K562 (cell line): ENCODE results near the gene RYR3. TPM values are rescaled to one million over a fixed set of nuclear protein-coding genes. Genes with fewer than 3 reads are reported as not detected.

Source experiments
- ATAC-seq: fragments of 200-7000 bp; cut with Tn5 transposase; 3 replicates; pipeline ENCODE4 v1.9.1; 2020; ENCODE audit warnings: moderate library complexity
- BruUV-seq: library from RNA; stranded (reverse); fragments of 400-500 nt; replicated peaks from 2 replicates; lab custom pipeline; 2021; lab: Mats Ljungman, UMichigan
- CTCF ChIA-PET: fragments of 300-600 bp; formaldehyde crosslinking; extraction: SDS; loops from one replicate; lab custom pipeline; 2021; ENCODE audit warnings: low intra/inter-chr PET ratio; lab: Yijun Ruan, JAX
- POLR2A ChIA-PET: fragments of 300-600, 350-650 bp; sonication (Branson Sonifier 250); formaldehyde crosslinking; extraction: SDS; loops from one replicate; lab custom pipeline; 2021; ENCODE audit warnings: antibody characterized with exemption, inconsistent platforms; lab: Yijun Ruan, JAX
- DNase-seq, 4 experiments: peaks; one replicate each; pipeline versions ENCODE4 v3.0.0 to v3.0.0-alpha.2; 2011 to 2018; ENCODE audit warnings: low spot score in 3 of 4, mixed read lengths in 3 of 4; ENCODE audit errors: extremely low read depth in 1 of 4
- FAIRE-seq: peaks from 2 replicates; lab custom pipeline; 2011; peaks lifted over from hg19 to GRCh38; lab: Jason Lieb, UNC
- H2AFZ ChIP-seq: 2 replicates; pipeline ENCODE4 v1.6.0; 2011; ENCODE audit warnings: low read depth, low read length, control low read depth, inconsistent platforms
- H3K27ac ChIP-seq: fragments of 200-600 bp; 3 replicates; pipeline ENCODE4 v1.8.0; 2011; ENCODE audit warnings: low read depth, mild to moderate bottlenecking, control low read depth, inconsistent platforms, low read length, moderate library complexity, mixed read lengths; ENCODE audit errors: extremely low read depth
- H3K27me3 ChIP-seq, 2 experiments: fragments of 300-600 bp in 1 of 2; 2 replicates in 1 of 2; 3 replicates in 1 of 2; pipeline versions ENCODE4 v1.6.0 to v1.8.0; 2011; ENCODE audit warnings: inconsistent platforms in 2 of 2, low read length in 2 of 2, mild to moderate bottlenecking in 1 of 2, mixed read lengths in 1 of 2, moderate library complexity in 1 of 2; ENCODE audit not compliant: control insufficient read depth in 2 of 2, insufficient read depth in 2 of 2
- H3K36me3 ChIP-seq: fragments of 300-600 bp; 3 replicates; pipeline ENCODE4 v1.8.0; 2011; ENCODE audit warnings: mild to moderate bottlenecking, low read length, inconsistent platforms; ENCODE audit not compliant: control insufficient read depth, insufficient read depth
- H3K4me1 ChIP-seq, 2 experiments: fragments of 200-600 bp in 1 of 2; replicated peaks in 1 of 2; 2 replicates in 1 of 2; 3 replicates in 1 of 2; pipeline versions ENCODE4 v1.5.1 to v1.8.0; 2011; ENCODE audit warnings: inconsistent platforms in 2 of 2, low read length in 2 of 2, mild to moderate bottlenecking in 1 of 2, mixed read lengths in 1 of 2, moderate library complexity in 1 of 2; ENCODE audit not compliant: control insufficient read depth in 2 of 2, insufficient read depth in 2 of 2
- H3K4me2 ChIP-seq: 2 replicates; pipeline ENCODE4 v1.6.1; 2011; ENCODE audit warnings: low read length, control low read depth, inconsistent platforms, mixed read lengths; ENCODE audit not compliant: insufficient read depth
- H3K4me3 ChIP-seq: fragments of 200-600 bp; sonication (generic), shearing (Covaris generic); 2 replicates; pipeline ENCODE4 v1.5.1; 2016; ENCODE audit warnings: control low read depth, inconsistent platforms
- H3K79me2 ChIP-seq: fragments of 200-600 bp; 3 replicates; pipeline ENCODE4 v1.8.0; 2011; ENCODE audit warnings: low read length, inconsistent platforms; ENCODE audit not compliant: control insufficient read depth, insufficient read depth
- H3K9ac ChIP-seq, 2 experiments: 2 replicates each; pipeline versions ENCODE4 v1.6.0 to v1.6.1; 2011; ENCODE audit warnings: low read depth in 2 of 2, low read length in 2 of 2, control low read depth in 1 of 2, inconsistent platforms in 1 of 2, mild to moderate bottlenecking in 1 of 2, mixed read lengths in 1 of 2; ENCODE audit not compliant: insufficient read depth in 1 of 2
- H3K9me1 ChIP-seq: one replicate; pipeline ENCODE4 v1.6.0; 2011; ENCODE audit warnings: inconsistent platforms, mild to moderate bottlenecking, low read length, moderate library complexity; ENCODE audit not compliant: control insufficient read depth, insufficient read depth
- H3K9me3 ChIP-seq: replicated peaks from 2 replicates; pipeline ENCODE4 v1.5.1; 2011; ENCODE audit warnings: low read depth, low read length, inconsistent platforms; ENCODE audit not compliant: control insufficient read depth, insufficient read depth
- H4K20me1 ChIP-seq: replicated peaks from 2 replicates; pipeline ENCODE4 v1.6.1; 2011; ENCODE audit warnings: low read length, inconsistent platforms, mixed read lengths; ENCODE audit not compliant: control insufficient read depth, insufficient read depth
- BRF1 ChIP-seq: IDR thresholded peaks from 3 replicates; pipeline ENCODE4 v1.6.1; 2011; ENCODE audit warnings: borderline replicate concordance, mild to moderate bottlenecking; ENCODE audit not compliant: insufficient read length; ENCODE audit errors: extremely low read depth
- ELF2 ChIP-seq: fragments of 250-450 bp; sonication (Bioruptor Pico); IDR thresholded peaks from 2 replicates; pipeline ENCODE4 v1.5.0; 2021; ENCODE audit warnings: mild to moderate bottlenecking
- FOXA1 ChIP-seq: fragments of 450-650 bp; IDR thresholded peaks from 2 replicates; pipeline ENCODE4 v1.6.1; 2016; ENCODE audit warnings: mild to moderate bottlenecking, borderline replicate concordance
- FOXM1 ChIP-seq, 2 experiments: fragments of 450-650 bp in 1 of 2; sonication (generic) in 1 of 2; formaldehyde crosslinking in 1 of 2; IDR thresholded peaks; 2 replicates each; pipeline versions ENCODE4 v1.6.1 to v1.9.0; 2017 to 2022; ENCODE audit warnings: low read depth in 2 of 2, mild to moderate bottlenecking in 2 of 2, missing genetic modification reagents in 1 of 2, moderate library complexity in 1 of 2
- GATA2 ChIP-seq: sonication (generic); formaldehyde crosslinking; IDR thresholded peaks from 2 replicates; pipeline ENCODE4 v1.4.0; 2020; ENCODE audit warnings: mild to moderate bottlenecking, missing genetic modification reagents
- GTF2F1 ChIP-seq: IDR thresholded peaks from 2 replicates; pipeline ENCODE4 v1.6.1; 2011; ENCODE audit warnings: low read depth, low read length, improper control_type of control experiment
- KDM1A ChIP-seq, 2 experiments: fragments of 450-650 bp; IDR thresholded peaks; 2 replicates each; pipeline ENCODE4 v1.6.1; 2016; ENCODE audit warnings: mild to moderate bottlenecking in 2 of 2
- POLR3G ChIP-seq: IDR thresholded peaks from 2 replicates; pipeline ENCODE4 v1.6.1; 2011; ENCODE audit not compliant: insufficient read length, insufficient replicate concordance; ENCODE audit errors: extremely low read depth
- RFX7 ChIP-seq: fragments of 250-450 bp; sonication (Bioruptor Pico); IDR thresholded peaks from 2 replicates; pipeline ENCODE4 v1.5.1; 2021; ENCODE audit warnings: mild to moderate bottlenecking
- ZBTB9 ChIP-seq: fragments of 450-650 bp; formaldehyde crosslinking; IDR thresholded peaks from 2 replicates; pipeline ENCODE4 v1.4.0; 2020; ENCODE audit warnings: mild to moderate bottlenecking, moderate library complexity
- ZNF3 ChIP-seq: fragments of 250-450 bp; sonication (Bioruptor Pico); IDR thresholded peaks from 2 replicates; pipeline ENCODE4 v1.5.0; 2021; ENCODE audit warnings: mild to moderate bottlenecking, moderate library complexity
- ZNF407 ChIP-seq: fragments of 450-650 bp; IDR thresholded peaks from 2 replicates; pipeline ENCODE4 v1.6.1; 2016; ENCODE audit warnings: low read depth
- ZNF584 ChIP-seq: fragments of 200-800 bp; sonication (Bioruptor generic); IDR thresholded peaks from 2 replicates; pipeline ENCODE4 v1.6.1; 2016; ENCODE audit warnings: low read depth, mild to moderate bottlenecking, missing genetic modification characterization, missing compliant biosample characterization
- in situ Hi-C: fragments of 300-500 bp; cut with MboI; formaldehyde crosslinking; loops from 4 replicates; pipeline ENCODE4 v1.15.0; 2018; ENCODE audit warnings: inconsistent platforms, mixed read lengths
- intact Hi-C: fragments of 100-400 bp; cut with micrococcal nuclease; formaldehyde crosslinking; loops from 2 replicates; pipeline ENCODE4 v1.14.2; 2022
- polyA plus RNA-seq, 8 experiments: library from polyadenylated mRNA; depleted of rRNA in 4 of 8; stranded (reverse) in 5 of 8; unstranded in 3 of 8; fragments of >200 nt; fragmentation: Nextera tagmentation in 2 of 8; fragmentation: Illumina TruSeq in 1 of 8; extraction: Ambion mirVana in 2 of 8; extraction: Trizol in 1 of 8; gene quantifications; 2 replicates each; pipeline versions ENCODE4 v1.2.1 to v1.2.3, GENCODE V29; 2011 to 2014; ENCODE audit warnings: inconsistent platforms in 1 of 8, missing spikeins in 1 of 8
- total RNA-seq, 7 experiments: library from RNA; depleted of rRNA in 6 of 7; stranded (reverse); fragments of >200 nt in 6 of 7; fragmentation: Illumina TruSeq in 2 of 7; extraction: Trizol in 2 of 7; gene quantifications; 2 replicates each; pipeline versions ENCODE4 v1.2.1 to v1.2.3, GENCODE V29; 2011 to 2021; ENCODE audit warnings: low replicate concordance in 1 of 7

Gene RYR3
- total and polyA plus RNA-seq, 9 of the 15 experiments (the other 6 are each of a cell fraction or from before 2014, with no cell fraction given), result 0.04 TPM; not detected in 8

- H3K9ac ChIP-seq, result no peak overlapping the region
- H2AFZ ChIP-seq, result no peak overlapping the region
- H3K9me3 ChIP-seq, result no peaks in the 10 kb centered on the region
- TF ChIP-seq ZBTB9 (CRISPR knock-in tag) (no peak), FOXA1 (no peak), FOXM1 (IDR thresholded peaks at IDR 0.05; ENCODE audit: low read depth) (no peak), FOXM1 (CRISPR knock-in tag; IDR thresholded peaks at IDR 0.05; ENCODE audit: low read depth) (no peak), GTF2F1 (no peak), KDM1A (IDR thresholded peaks at IDR 0.05) (no peak), ZNF407 (no peak), POLR3G (no peak), GATA2 (no peak), ZNF584 (CRISPR knock-in tag) (no peak), ELF2 (no peak), BRF1 (no peak), ZNF3 (CRISPR knock-in tag) (no peak), RFX7 (CRISPR knock-in tag) (no peak)
- TF ChIP-seq, all 486 proteins: peak for 0
- BruUV-seq, result no TSS peak
- H3K4me3 ChIP-seq, result no peak overlapping the region
- intact Hi-C loops, result no loop called here
- H3K27ac ChIP-seq, result no peak overlapping the region
- ATAC-seq (no peak), DNase-seq (no peak), FAIRE-seq (no peak)
- ChIA-PET POLR2A (interaction anchor here (0.5 kb wide), 1 partner anchor 11 kb away, joined by 3 read pairs; no protein-coding TSS in a partner anchor), CTCF (no interaction called here)
- in situ Hi-C loops, result no loop called here
- H3K79me2 ChIP-seq, result no peaks in the 10 kb centered on the region
- no peaks in the 10 kb centered on the region for H3K9me1 ChIP-seq
- no peak overlapping the region for H3K4me2 ChIP-seq
- H3K27me3 ChIP-seq, result peaks cover 0 to 4% of the 10 kb centered on the region in 2 experiments; a peak in 3 of 5 replicates
- no peaks in the 10 kb centered on the region for H3K4me1 ChIP-seq
- H4K20me1 ChIP-seq, result no peaks in the 10 kb centered on the region; the same call in 1 of the 2 replicates
- H3K36me3 ChIP-seq, result no peaks in the 10 kb centered on the region
Measured at GRCh38 chr15:33317896-33318295, 7.1 kb downstream of the RYR3 start.
